K562 (cell line): ENCODE measurements around the gene IQCN. TPM values are rescaled to one million over a fixed set of nuclear protein-coding genes. Genes with fewer than 3 reads are reported as not detected.
A peak's percentile ranks its signal among the peaks of the same experiment; 100 is the strongest.

Experiments used
- ELF1 ChIP-seq: fragments of 200-800 bp; sonication (Bioruptor generic); IDR thresholded peaks from 2 replicates; pipeline ENCODE4 v1.6.1; 2016; ENCODE audit warnings: missing genetic modification characterization, missing compliant biosample characterization
- ETV6 ChIP-seq, 3 experiments: fragments of 150-350 bp in 1 of 3; sonication (generic) in 1 of 3; formaldehyde crosslinking in 1 of 3; IDR thresholded peaks; 2 replicates each; pipeline versions ENCODE4 v1.6.1 to v1.8.0; 2014 to 2022; ENCODE audit warnings: borderline replicate concordance in 2 of 3, low read depth in 2 of 3, antibody characterized with exemption in 1 of 3, low read length in 1 of 3, mild to moderate bottlenecking in 1 of 3, missing genetic modification reagents in 1 of 3
- EZH2 ChIP-seq: IDR thresholded peaks from 2 replicates; pipeline ENCODE4 v1.6.1; 2012; ENCODE audit warnings: low read depth, mild to moderate bottlenecking, inconsistent platforms, low read length, borderline replicate concordance
- HINFP ChIP-seq: fragments of 450-650 bp; conservative IDR thresholded peaks from 2 replicates; pipeline ENCODE4 v1.6.1; 2016; ENCODE audit warnings: missing genetic modification characterization, low read depth, mild to moderate bottlenecking, control low read depth, missing compliant biosample characterization
- HMG20A ChIP-seq: fragments of 450-650 bp; formaldehyde crosslinking; conservative IDR thresholded peaks from 2 replicates; pipeline ENCODE4 v1.4.0; 2020; ENCODE audit warnings: mild to moderate bottlenecking, mixed read lengths
- PHB ChIP-seq: fragments of 250-450 bp; sonication (Bioruptor Pico); IDR thresholded peaks from 2 replicates; pipeline ENCODE4 v1.5.0; 2021
- REST ChIP-seq, 2 experiments: fragments of 450-650 bp; formaldehyde crosslinking in 1 of 2; IDR thresholded peaks; 2 replicates each; pipeline versions ENCODE4 v1.4.0 to v1.6.1; 2014 to 2020; ENCODE audit warnings: mild to moderate bottlenecking in 2 of 2, borderline replicate concordance in 1 of 2, low read depth in 1 of 2
- polyA plus RNA-seq, 8 experiments: library from polyadenylated mRNA; depleted of rRNA in 4 of 8; stranded (reverse) in 5 of 8; unstranded in 3 of 8; fragments of >200 nt; fragmentation: Nextera tagmentation in 2 of 8; fragmentation: Illumina TruSeq in 1 of 8; extraction: Ambion mirVana in 2 of 8; extraction: Trizol in 1 of 8; gene quantifications; 2 replicates each; pipeline versions ENCODE4 v1.2.1 to v1.2.3, GENCODE V29; 2011 to 2014; ENCODE audit warnings: inconsistent platforms in 1 of 8, missing spikeins in 1 of 8
- total RNA-seq, 7 experiments: library from RNA; depleted of rRNA in 6 of 7; stranded (reverse); fragments of >200 nt in 6 of 7; fragmentation: Illumina TruSeq in 2 of 7; extraction: Trizol in 2 of 7; gene quantifications; 2 replicates each; pipeline versions ENCODE4 v1.2.1 to v1.2.3, GENCODE V29; 2011 to 2021; ENCODE audit warnings: low replicate concordance in 1 of 7

IQCN gene
- total and polyA plus RNA-seq, 9 of the 15 experiments (the other 6 are each of a cell fraction or from before 2014, with no cell fraction given) = 0.01 to 0.07 (median 0.04) TPM; not detected in 3

- TF ChIP-seq ETV6 (IDR thresholded peaks at IDR 0.05; ENCODE audit: borderline replicate concordance in 1 of 2, low read depth in 2 of 2, low read length in 1 of 2) (no peak), ETV6 (CRISPR knock-in tag; IDR thresholded peaks at IDR 0.05; ENCODE audit: borderline replicate concordance) (peak; percentile 46; the same call in 1 of the 2 replicates), REST (IDR thresholded peaks at IDR 0.05; ENCODE audit: borderline replicate concordance) (peak; percentile 99), REST (CRISPR knock-in tag; IDR thresholded peaks at IDR 0.05; ENCODE audit: low read depth) (peak; percentile 95), HMG20A (CRISPR knock-in tag) (no peak), ELF1 (tag) (no peak), HINFP (tag) (no peak), PHB (CRISPR knock-in tag) (no peak), EZH2 (no peak)
These were observed 34.9 kb downstream of the IQCN start (continued) for GRCh38 chr19:18239303-18239702.
